ENCODE data around the gene FBXL5.
A peak's percentile ranks its signal among the peaks of the same experiment; 100 is the strongest.

The FBXL5 gene

GRCh38 chr4:15655223-15656037, at the start of gene FBXL5:
Gene FBXL5 (minus strand): TSS chr4:15655357. CDS start chr4:15655287, 70 bp downstream.
- peak; percentile 33 to 72 for DNase-seq

- DNase-seq = no peak
Measured at GRCh38 chr4:15704129-15704528, 49.0 kb upstream of the FBXL5 start.

GRCh38 chr4:15703439-15703838, 48.3 kb upstream of the FBXL5 start:
- no peak for DNase-seq

GRCh38 chr4:15702941-15703403, 47.8 kb upstream of the FBXL5 start, which contains the start of gene BST1:
Gene BST1 (plus strand): TSS chr4:15703065. CDS start chr4:15703145, 80 bp downstream.
- DNase-seq = no peak

GRCh38 chr4:15696866-15697265, 41.7 kb upstream of the FBXL5 start:
- no peak for DNase-seq

- no peak for DNase-seq
Measured at GRCh38 chr4:15695729-15696128, 40.6 kb upstream of the FBXL5 start.

- peak; percentile 85 to 91 for DNase-seq
Measured at GRCh38 chr4:15695240-15695699, 40.1 kb upstream of the FBXL5 start.

- DNase-seq = no peak
Measured at GRCh38 chr4:15694431-15694830, 39.3 kb upstream of the FBXL5 start.

GRCh38 chr4:15692602-15693001, 37.4 kb upstream of the FBXL5 start:
- DNase-seq = no peak

GRCh38 chr4:15691346-15692135, 36.4 kb upstream of the FBXL5 start:
- DNase-seq = peak; percentile 18 to 64

- peak; percentile 92 to 96 for DNase-seq
Measured at GRCh38 chr4:15690020-15690809, 35.1 kb upstream of the FBXL5 start.

- DNase-seq = no peak
Measured at GRCh38 chr4:15689540-15689939, 34.4 kb upstream of the FBXL5 start.

GRCh38 chr4:15688051-15688450, 32.9 kb upstream of the FBXL5 start:
- no peak for DNase-seq

- DNase-seq = no peak
Measured at GRCh38 chr4:15684498-15684897, 29.3 kb upstream of the FBXL5 start.

- DNase-seq = peak in 1 of 2 experiments; percentile 38
Measured at GRCh38 chr4:15683143-15683495, 28.0 kb upstream of the FBXL5 start.

- no peak for DNase-seq
Measured at GRCh38 chr4:15682242-15683142, 27.3 kb upstream of the FBXL5 start.

- peak; percentile 97 to 98 for DNase-seq
Measured at GRCh38 chr4:15681372-15682241, 26.4 kb upstream of the FBXL5 start, which contains the start of gene FAM200B. Gene FAM200B (plus strand): TSS chr4:15681827. CDS start chr4:15686978, 5,151 bp downstream.

GRCh38 chr4:15681067-15681371, 25.9 kb upstream of the FBXL5 start:
- no peak for DNase-seq

- peak in 1 of 2 experiments; percentile 56 for DNase-seq
Measured at GRCh38 chr4:15677507-15677988, 22.4 kb upstream of the FBXL5 start.

GRCh38 chr4:15676899-15677298, 21.7 kb upstream of the FBXL5 start:
- DNase-seq = no peak

- DNase-seq = no peak
Measured at GRCh38 chr4:15676039-15676438, 20.9 kb upstream of the FBXL5 start.
